ENCODE data around the gene WDR48.

WDR48 gene

GRCh38 chr3:39115870-39116269 is 64.1 kb downstream of the WDR48 start:
- no peak for TF ChIP-seq CTCF (IDR thresholded peaks at IDR 0.05; ENCODE audit: low read length, missing control alignments)
- H3K4me3 ChIP-seq (replicated peaks; ENCODE audit: low read depth, low read length), result no peak overlapping the region

GRCh38 chr3:39118079-39118478 is 66.3 kb downstream of the WDR48 start:
- TF ChIP-seq CTCF (IDR thresholded peaks at IDR 0.05; ENCODE audit: low read length, missing control alignments), result no peak
- H3K4me3 ChIP-seq (replicated peaks; ENCODE audit: low read depth, low read length), result no peak overlapping the region
- DNase-seq (ENCODE audit: low read depth), result no peak

More at GRCh38 chr3:39115870-39116269, 64.1 kb downstream of the WDR48 start:
- DNase-seq (ENCODE audit: low read depth), result no peak

- no peak for TF ChIP-seq CTCF (IDR thresholded peaks at IDR 0.05; ENCODE audit: low read length, missing control alignments)
- no peak for DNase-seq (ENCODE audit: low read depth)
- no peak overlapping the region for H3K4me3 ChIP-seq (replicated peaks; ENCODE audit: low read depth, low read length)
These were observed 67.3 kb downstream of the WDR48 start for GRCh38 chr3:39118931-39119660.

GRCh38 chr3:39121621-39122020 is 69.8 kb downstream of the WDR48 start:
- TF ChIP-seq CTCF (IDR thresholded peaks at IDR 0.05; ENCODE audit: low read length, missing control alignments), result no peak
- no peak for DNase-seq (ENCODE audit: low read depth)
- H3K4me3 ChIP-seq (replicated peaks; ENCODE audit: low read depth, low read length), result no peak overlapping the region

- no peak overlapping the region for H3K4me3 ChIP-seq (replicated peaks; ENCODE audit: low read depth, low read length)
- no peak for DNase-seq (ENCODE audit: low read depth)
- no peak for TF ChIP-seq CTCF (IDR thresholded peaks at IDR 0.05; ENCODE audit: low read length, missing control alignments)
These were observed 71.0 kb downstream of the WDR48 start for GRCh38 chr3:39122813-39123212.

- no peak overlapping the region for H3K4me3 ChIP-seq (replicated peaks; ENCODE audit: low read depth, low read length)
- DNase-seq (ENCODE audit: low read depth), result peak; percentile 65
- TF ChIP-seq CTCF (IDR thresholded peaks at IDR 0.05; ENCODE audit: low read length, missing control alignments), result peak; percentile 67
These were observed 73.3 kb downstream of the WDR48 start for GRCh38 chr3:39124876-39125840.

All from fibroblast of pulmonary artery (primary cell).